ENCODE results near the gene SLC6A12.

Gene SLC6A12

GRCh38 chr12:160858-161257 is 53.1 kb downstream of the SLC6A12 start:
- POLR2A ChIA-PET = no interaction called here
- DNase-seq (ENCODE audit: extremely low spot score) = no peak
- no peak for TF ChIP-seq CTCF (IDR thresholded peaks at IDR 0.05; ENCODE audit: control extremely low read depth, extremely low read depth, low read depth, missing control alignments)
- CTCF ChIA-PET = no interaction called here

- no peak for TF ChIP-seq CTCF (IDR thresholded peaks at IDR 0.05; ENCODE audit: control extremely low read depth, extremely low read depth, low read depth, missing control alignments)
- CTCF ChIA-PET = no interaction called here
- POLR2A ChIA-PET = no interaction called here
- no peak for DNase-seq (ENCODE audit: extremely low spot score)
Observed at GRCh38 chr12:159156-159782, 54.7 kb downstream of the SLC6A12 start.

- POLR2A ChIA-PET = no interaction called here
- CTCF ChIA-PET = no interaction called here
- no peak for TF ChIP-seq CTCF (IDR thresholded peaks at IDR 0.05; ENCODE audit: control extremely low read depth, extremely low read depth, low read depth, missing control alignments)
- no peak for DNase-seq (ENCODE audit: extremely low spot score)
Observed at GRCh38 chr12:157644-158043, 56.3 kb downstream of the SLC6A12 start.

GRCh38 chr12:156945-157344 is 57.0 kb downstream of the SLC6A12 start:
- CTCF ChIA-PET = no interaction called here
- POLR2A ChIA-PET = no interaction called here
- TF ChIP-seq CTCF (IDR thresholded peaks at IDR 0.05; ENCODE audit: control extremely low read depth, extremely low read depth, low read depth, missing control alignments) = no peak
- no peak for DNase-seq (ENCODE audit: extremely low spot score)

GRCh38 chr12:155646-156045 is 58.3 kb downstream of the SLC6A12 start:
- no peak for DNase-seq (ENCODE audit: extremely low spot score)
- ChIA-PET CTCF (no interaction called here), POLR2A (no interaction called here)
- TF ChIP-seq CTCF (IDR thresholded peaks at IDR 0.05; ENCODE audit: control extremely low read depth, extremely low read depth, low read depth, missing control alignments) = no peak

- CTCF ChIA-PET = no interaction called here
- DNase-seq (ENCODE audit: extremely low spot score) = no peak
- POLR2A ChIA-PET = no interaction called here
- TF ChIP-seq CTCF (IDR thresholded peaks at IDR 0.05; ENCODE audit: control extremely low read depth, extremely low read depth, low read depth, missing control alignments) = no peak
Observed at GRCh38 chr12:155006-155405, 59.0 kb downstream of the SLC6A12 start.

GRCh38 chr12:154058-154457 is 59.9 kb downstream of the SLC6A12 start:
- POLR2A ChIA-PET = no interaction called here
- DNase-seq (ENCODE audit: extremely low spot score) = no peak
- no peak for TF ChIP-seq CTCF (IDR thresholded peaks at IDR 0.05; ENCODE audit: control extremely low read depth, extremely low read depth, low read depth, missing control alignments)
- CTCF ChIA-PET = interaction anchor here (1.1 to 1.8 kb wide), 5 partner anchors 8 to 1484 kb away, joined by 3 to 6 read pairs (median 4); no protein-coding TSS in a partner anchor
